Glutamatergic neuron (in vitro differentiated cells): ENCODE results near the gene PKP4. TPM values are rescaled to one million over a fixed set of nuclear protein-coding genes. Genes with fewer than 3 reads are reported as not detected.
"Not testable (repeated sequence)": the region's sequence is repeated elsewhere in the genome, so short reads cannot be mapped to it uniquely, and the experiment has no call there.

ENCODE experiments used
- DNase-seq: peaks from one replicate; pipeline ENCODE4 v3.0.0; 2022
- H3K27ac Mint-ChIP-seq: one replicate; pipeline ENCODE4 v1.8.0; 2020; ENCODE audit warnings: mild to moderate bottlenecking, mixed read lengths, inconsistent platforms; ENCODE audit not compliant: unreplicated experiment
- H3K27me3 Mint-ChIP-seq: one replicate; pipeline ENCODE4 v1.8.0; 2020; ENCODE audit warnings: mild to moderate bottlenecking, moderate library complexity, mixed read lengths, inconsistent platforms; ENCODE audit not compliant: unreplicated experiment
- H3K36me3 Mint-ChIP-seq: one replicate; pipeline ENCODE4 v1.8.0; 2020; ENCODE audit warnings: mild to moderate bottlenecking, mixed read lengths, inconsistent platforms; ENCODE audit not compliant: unreplicated experiment
- H3K4me1 Mint-ChIP-seq: one replicate; pipeline ENCODE4 v1.8.0; 2020; ENCODE audit warnings: mild to moderate bottlenecking, low read depth, mixed read lengths, inconsistent platforms; ENCODE audit not compliant: unreplicated experiment
- H3K4me3 Mint-ChIP-seq: one replicate; pipeline ENCODE4 v1.8.0; 2020; ENCODE audit warnings: mild to moderate bottlenecking, mixed read lengths, inconsistent platforms; ENCODE audit not compliant: unreplicated experiment
- H3K9me3 Mint-ChIP-seq: one replicate; pipeline ENCODE4 v1.8.0; 2020; ENCODE audit warnings: mild to moderate bottlenecking, moderate library complexity, mixed read lengths, inconsistent platforms; ENCODE audit not compliant: unreplicated experiment
- CTCF ChIP-seq: fragments of 200-600 bp; sonication (generic); IDR thresholded peaks from one replicate; pipeline ENCODE4 v1.5.0; 2021; ENCODE audit not compliant: partially characterized antibody, unreplicated experiment
- total RNA-seq: library from RNA; stranded (reverse); fragmentation: NEBNext Ultra II Directional; extraction: Animal tissue kit (Norgen Biotek cat#: 25700); gene quantifications from one replicate; pipeline ENCODE4 v1.2.1, GENCODE V29; 2021; ENCODE audit not compliant: unreplicated experiment

The PKP4 gene
- total RNA-seq, 1 donor from 2014 or later: 25.0 TPM

GRCh38 chr2:158467248-158467647, 10.5 kb downstream of the PKP4 start:
- no peak for TF ChIP-seq CTCF
- no peaks in the 10 kb centered on the region for H3K36me3 Mint-ChIP-seq
- H3K9me3 Mint-ChIP-seq: no peaks in the 10 kb centered on the region
- H3K4me3 Mint-ChIP-seq: no peak overlapping the region
- no peaks in the 10 kb centered on the region for H3K4me1 Mint-ChIP-seq
- no peak overlapping the region for H3K27ac Mint-ChIP-seq
- DNase-seq: no peak
- H3K27me3 Mint-ChIP-seq: no peaks in the 10 kb centered on the region

- not testable (repeated sequence) for H3K27me3 Mint-ChIP-seq, H3K9me3 Mint-ChIP-seq, H3K4me1 Mint-ChIP-seq
These were observed 16.1 kb downstream of the PKP4 start for GRCh38 chr2:158472829-158473228.

GRCh38 chr2:158473300-158473699, 16.5 kb downstream of the PKP4 start:
- not testable (repeated sequence) for H3K4me1 Mint-ChIP-seq, H3K27ac Mint-ChIP-seq, H3K27me3 Mint-ChIP-seq, DNase-seq, H3K4me3 Mint-ChIP-seq, H3K9me3 Mint-ChIP-seq, H3K36me3 Mint-ChIP-seq

More at GRCh38 chr2:158472829-158473228, 16.1 kb downstream of the PKP4 start:
- not testable (repeated sequence) for H3K27ac Mint-ChIP-seq, DNase-seq, H3K36me3 Mint-ChIP-seq, H3K4me3 Mint-ChIP-seq

GRCh38 chr2:158473719-158474392, 17.1 kb downstream of the PKP4 start:
- TF ChIP-seq CTCF: peak; percentile 37
- H3K36me3 Mint-ChIP-seq: peaks cover 5% of the 10 kb centered on the region
- no peaks in the 10 kb centered on the region for H3K9me3 Mint-ChIP-seq
- no peak overlapping the region for H3K4me3 Mint-ChIP-seq
- DNase-seq: no peak
- H3K4me1 Mint-ChIP-seq: peaks cover 3% of the 10 kb centered on the region
- H3K27ac Mint-ChIP-seq: no peak overlapping the region
- H3K27me3 Mint-ChIP-seq: no peaks in the 10 kb centered on the region

GRCh38 chr2:158474526-158475011, 17.8 kb downstream of the PKP4 start:
- H3K27me3 Mint-ChIP-seq, H3K36me3 Mint-ChIP-seq, H3K9me3 Mint-ChIP-seq, DNase-seq, H3K27ac Mint-ChIP-seq, H3K4me1 Mint-ChIP-seq, H3K4me3 Mint-ChIP-seq: not testable (repeated sequence)

GRCh38 chr2:158477202-158477601, 20.4 kb downstream of the PKP4 start:
- peaks cover 5% of the 10 kb centered on the region for H3K36me3 Mint-ChIP-seq
- H3K27ac Mint-ChIP-seq: no peak overlapping the region
- no peak for TF ChIP-seq CTCF
- no peaks in the 10 kb centered on the region for H3K9me3 Mint-ChIP-seq
- H3K4me3 Mint-ChIP-seq: no peak overlapping the region
- H3K27me3 Mint-ChIP-seq: peaks cover 2% of the 10 kb centered on the region
- DNase-seq: no peak
- H3K4me1 Mint-ChIP-seq: peaks cover 3% of the 10 kb centered on the region
